GM12873 (cell line): ENCODE measurements around the gene NAV2.

Experiments used
- TF ChIP-seq, protein P1 (sequence below): IDR thresholded peaks from 2 replicates; pipeline ENCODE4 v1.5.1; 2012; ENCODE audit warnings: low read depth, mild to moderate bottlenecking, moderate library complexity, low read length, control low read depth; ENCODE audit not compliant: insufficient read depth; ENCODE audit errors: missing control alignments

NAV2 gene

DNA sequence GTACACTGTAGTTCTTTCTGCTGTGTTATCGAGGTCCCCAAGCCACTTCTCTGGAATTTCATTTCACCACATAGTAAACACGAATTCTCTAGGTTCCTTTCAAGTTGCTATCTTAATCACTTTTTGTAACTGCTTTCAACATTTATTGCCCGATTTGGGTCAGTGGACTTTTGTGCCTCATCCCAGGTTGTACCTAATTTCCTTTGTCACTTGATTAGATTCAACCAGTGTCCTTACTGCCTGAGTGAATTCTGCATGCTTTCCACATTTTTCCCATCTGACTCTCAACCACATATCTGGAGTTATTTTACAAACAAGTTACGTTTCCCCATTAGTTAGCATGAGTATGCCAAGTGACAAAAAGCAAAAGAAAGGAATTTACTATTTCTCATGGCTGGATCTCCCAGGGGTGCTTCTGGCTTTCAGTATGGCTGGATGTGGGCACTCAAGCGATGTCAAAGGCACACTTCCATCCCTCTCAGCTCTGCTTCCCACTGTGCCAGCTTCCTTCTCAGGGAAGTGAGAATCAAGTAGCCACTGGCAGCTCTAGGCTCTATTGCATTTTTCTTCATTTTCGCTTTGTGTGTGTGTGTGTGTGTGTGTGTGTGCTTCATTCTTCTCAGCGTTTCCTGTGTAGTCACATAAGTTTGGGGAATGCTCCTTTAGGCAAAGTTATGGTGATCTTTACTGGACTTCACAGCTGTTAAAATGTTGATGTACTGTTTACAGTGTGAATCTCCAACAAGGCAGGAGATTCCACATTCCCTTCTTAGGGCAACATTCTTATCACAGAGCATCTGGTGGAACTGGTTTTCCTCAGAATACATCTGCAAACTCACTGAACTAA is 318.7 kb downstream of the NAV2 start:
- TF ChIP-seq, protein P1, sequence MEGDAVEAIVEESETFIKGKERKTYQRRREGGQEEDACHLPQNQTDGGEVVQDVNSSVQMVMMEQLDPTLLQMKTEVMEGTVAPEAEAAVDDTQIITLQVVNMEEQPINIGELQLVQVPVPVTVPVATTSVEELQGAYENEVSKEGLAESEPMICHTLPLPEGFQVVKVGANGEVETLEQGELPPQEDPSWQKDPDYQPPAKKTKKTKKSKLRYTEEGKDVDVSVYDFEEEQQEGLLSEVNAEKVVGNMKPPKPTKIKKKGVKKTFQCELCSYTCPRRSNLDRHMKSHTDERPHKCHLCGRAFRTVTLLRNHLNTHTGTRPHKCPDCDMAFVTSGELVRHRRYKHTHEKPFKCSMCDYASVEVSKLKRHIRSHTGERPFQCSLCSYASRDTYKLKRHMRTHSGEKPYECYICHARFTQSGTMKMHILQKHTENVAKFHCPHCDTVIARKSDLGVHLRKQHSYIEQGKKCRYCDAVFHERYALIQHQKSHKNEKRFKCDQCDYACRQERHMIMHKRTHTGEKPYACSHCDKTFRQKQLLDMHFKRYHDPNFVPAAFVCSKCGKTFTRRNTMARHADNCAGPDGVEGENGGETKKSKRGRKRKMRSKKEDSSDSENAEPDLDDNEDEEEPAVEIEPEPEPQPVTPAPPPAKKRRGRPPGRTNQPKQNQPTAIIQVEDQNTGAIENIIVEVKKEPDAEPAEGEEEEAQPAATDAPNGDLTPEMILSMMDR: no peak

GRCh38 chr11:20032127-20032526 is 319.5 kb downstream of the NAV2 start:
- TF ChIP-seq, protein P1: no peak

- TF ChIP-seq, protein P1: no peak
Observed at GRCh38 chr11:20032577-20033260, 320.1 kb downstream of the NAV2 start.

DNA sequence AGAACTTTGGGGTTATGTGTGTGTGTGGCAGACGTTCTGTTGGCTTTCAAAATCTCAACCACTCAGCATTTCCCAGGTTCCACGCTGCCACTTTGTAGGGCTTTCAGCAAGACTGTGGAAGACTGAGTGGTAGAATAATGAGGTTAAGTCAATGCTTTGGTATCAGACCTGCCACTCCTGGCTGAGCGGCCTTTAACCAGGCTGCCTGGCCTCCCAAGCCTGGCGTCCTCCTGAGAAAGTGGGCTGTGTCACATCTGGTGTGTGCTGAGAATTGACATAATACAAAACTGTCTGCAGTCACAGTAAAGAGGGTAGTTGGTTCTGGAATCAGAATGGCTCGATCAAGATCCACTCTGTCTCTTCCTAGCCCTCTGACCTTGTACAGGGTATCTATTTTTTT is 321.2 kb downstream of the NAV2 start:
- TF ChIP-seq, protein P1: no peak

DNA sequence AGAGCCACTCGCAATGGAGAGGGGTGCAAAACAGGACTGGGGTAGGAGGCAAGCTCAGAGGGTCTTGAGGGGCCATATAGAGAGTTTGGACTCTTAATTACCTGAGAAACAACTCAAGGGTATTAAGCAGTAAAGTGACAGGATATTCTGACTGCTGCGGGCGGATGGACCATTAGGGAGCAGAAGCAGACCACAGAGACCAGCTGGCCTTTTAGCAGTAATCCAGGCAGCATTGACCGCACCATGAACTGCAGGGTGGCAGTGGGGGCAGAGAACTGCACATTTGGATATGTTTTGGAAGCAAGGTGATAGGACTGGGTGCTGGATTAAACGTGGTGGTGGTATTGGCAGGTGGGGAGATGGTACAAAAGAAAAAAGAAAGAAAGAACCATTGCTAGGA is 322.3 kb downstream of the NAV2 start:
- TF ChIP-seq, protein P1: no peak

DNA sequence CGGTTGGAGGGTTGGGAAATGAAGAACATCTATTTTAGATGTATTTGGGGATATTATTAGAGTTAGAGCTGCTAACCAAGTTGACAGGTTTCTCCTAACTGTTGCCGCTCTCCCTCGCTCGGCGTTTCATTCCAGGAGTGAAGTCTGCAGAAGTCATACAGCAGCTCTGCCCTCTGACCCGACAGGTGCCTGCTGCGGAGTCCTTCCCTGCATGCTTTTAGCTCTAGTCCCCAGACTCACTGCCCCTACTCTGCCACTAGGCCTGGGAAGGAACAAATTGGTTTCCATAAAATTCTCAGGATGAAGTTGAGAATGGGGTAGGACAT is 322.7 kb downstream of the NAV2 start:
- TF ChIP-seq, protein P1: no peak

DNA sequence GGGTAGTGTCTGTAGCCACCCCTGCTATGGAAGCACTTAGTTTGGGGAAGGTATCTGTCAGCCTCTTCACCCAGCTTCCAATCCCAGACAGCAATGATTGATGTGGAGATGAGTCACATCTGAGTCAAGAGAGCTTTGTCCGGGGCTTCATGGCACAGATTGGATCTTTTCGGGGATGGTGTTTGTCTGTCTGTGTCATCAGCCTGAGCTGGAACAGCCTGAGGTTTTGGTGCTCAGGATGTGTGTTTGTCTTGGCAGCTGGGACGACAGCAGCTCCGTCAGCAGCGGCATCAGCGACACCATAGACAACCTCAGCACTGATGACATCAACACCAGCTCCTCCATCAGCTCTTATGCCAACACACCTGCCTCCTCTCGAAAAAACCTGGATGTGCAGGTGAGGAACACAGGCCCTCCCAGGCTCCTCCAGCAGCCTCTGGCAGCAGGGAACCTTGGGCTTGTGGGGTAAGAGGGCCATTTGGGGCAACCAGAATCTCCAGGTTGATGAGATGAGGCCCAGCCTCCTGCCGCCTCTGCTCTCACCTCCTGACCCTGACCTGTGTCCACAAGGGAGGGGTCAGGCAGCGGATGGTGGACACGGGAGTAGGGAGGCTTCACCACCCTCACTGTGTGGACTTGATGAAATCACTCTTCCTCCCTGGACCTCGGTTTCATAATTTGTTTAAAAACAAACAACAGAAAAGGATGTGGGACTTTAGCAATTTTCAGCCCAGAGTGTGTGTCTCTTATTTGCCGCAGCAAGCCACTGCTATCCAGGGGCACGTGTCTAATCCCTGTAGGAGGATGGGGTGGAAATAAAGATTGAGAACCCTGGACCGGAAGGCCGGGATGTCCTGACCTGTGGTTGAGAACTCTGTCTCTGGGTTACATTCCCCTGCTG is 323.3 kb downstream of the NAV2 start:
- TF ChIP-seq, protein P1: no peak
